PC-9 (cell line): ENCODE data around the gene PARP8. TPM values are rescaled to one million over a fixed set of nuclear protein-coding genes. Genes with fewer than 3 reads are reported as not detected.

Experiments used
- BruUV-seq: library from RNA; stranded (reverse); fragments of 400-500 nt; replicated peaks from 2 replicates; lab custom pipeline; 2021; lab: Mats Ljungman, UMichigan
- CTCF ChIA-PET: fragments of 300-600 bp; sonication (Branson Sonifier 250); formaldehyde crosslinking; loops from one replicate; lab custom pipeline; 2022; ENCODE audit warnings: antibody characterized with exemption; lab: Charles Lee
- POLR2A ChIA-PET: fragments of 300-600 bp; sonication (Branson Sonifier 250); formaldehyde crosslinking; loops from one replicate; lab custom pipeline; 2022; ENCODE audit warnings: antibody characterized with exemption; ENCODE audit not compliant: unreplicated experiment; lab: Charles Lee
- DNase-seq, 2 experiments: peaks; one replicate each; pipeline versions ENCODE4 v3.0.0 to v3.0.0-alpha.2; 2015 to 2022; ENCODE audit warnings: mixed read lengths in 1 of 2
- H2AFZ ChIP-seq: fragments of 200-600 bp; sonication (generic); 2 replicates; pipeline ENCODE4 v1.8.1; 2017; ENCODE audit warnings: antibody characterized with exemption
- H3F3A ChIP-seq: fragments of 200-600 bp; sonication (generic); 2 replicates; pipeline ENCODE4 v1.8.1; 2017; ENCODE audit warnings: antibody characterized with exemption, mild to moderate bottlenecking, low read depth; ENCODE audit not compliant: insufficient read depth
- H3K27ac ChIP-seq: fragments of 200-600 bp; sonication (generic); 2 replicates; pipeline ENCODE4 v1.6.1; 2016; ENCODE audit warnings: mixed run types
- H3K27me3 ChIP-seq: fragments of 200-600 bp; sonication (generic); 2 replicates; pipeline ENCODE4 v1.6.1; 2016; ENCODE audit warnings: low read depth, mixed run types; ENCODE audit not compliant: insufficient read depth
- H3K36me3 ChIP-seq: fragments of 200-600 bp; sonication (generic); 2 replicates; pipeline ENCODE4 v1.6.1; 2016; ENCODE audit warnings: low read depth, mixed run types
- H3K4me1 ChIP-seq: fragments of 200-600 bp; sonication (generic); replicated peaks from 2 replicates; pipeline ENCODE4 v1.6.1; 2016; ENCODE audit warnings: mixed run types; ENCODE audit not compliant: insufficient read depth
- H3K4me2 ChIP-seq: fragments of 200-600 bp; sonication (generic); 2 replicates; pipeline ENCODE4 v1.6.1; 2017; ENCODE audit warnings: mixed run types
- H3K4me3 ChIP-seq: fragments of 200-600 bp; sonication (generic); 2 replicates; pipeline ENCODE4 v1.6.1; 2016; ENCODE audit warnings: mixed run types
- H3K79me2 ChIP-seq: fragments of 200-600 bp; sonication (generic); 2 replicates; pipeline ENCODE4 v1.6.1; 2017; ENCODE audit warnings: low read depth, mixed run types
- H3K9me2 ChIP-seq: fragments of 200-600 bp; sonication (generic); 2 replicates; pipeline ENCODE4 v1.8.1; 2017; ENCODE audit warnings: mild to moderate bottlenecking; ENCODE audit not compliant: insufficient read depth
- H3K9me3 ChIP-seq: fragments of 200-600 bp; sonication (generic); 2 replicates; pipeline ENCODE4 v1.8.1; 2016; ENCODE audit warnings: low read depth; ENCODE audit not compliant: insufficient read depth
- H4K20me1 ChIP-seq: fragments of 200-600 bp; sonication (generic); 2 replicates; pipeline ENCODE4 v1.8.1; 2017; ENCODE audit not compliant: insufficient read depth
- CTCF ChIP-seq: fragments of 200-600 bp; sonication (generic); conservative IDR thresholded peaks from 2 replicates; pipeline ENCODE4 v1.6.1; 2017; ENCODE audit warnings: mixed run types, antibody characterized with exemption, mild to moderate bottlenecking, moderate library complexity
- EZH2 ChIP-seq: fragments of 200-600 bp; sonication (generic); IDR thresholded peaks from 2 replicates; pipeline ENCODE4 v1.8.0; 2017; ENCODE audit warnings: antibody characterized with exemption, low read depth
- intact Hi-C: fragments of 100-400 bp; cut with micrococcal nuclease; formaldehyde crosslinking; loops from one replicate; pipeline ENCODE4 v1.10.0; 2022; ENCODE audit not compliant: unreplicated experiment
- total RNA-seq: library from RNA; stranded (reverse); gene quantifications from 2 replicates; pipeline ENCODE4 v1.2.3, GENCODE V29; 2021

Gene PARP8
- total RNA-seq, 1 experiment from 2014 or later = 17.6 TPM

DNA sequence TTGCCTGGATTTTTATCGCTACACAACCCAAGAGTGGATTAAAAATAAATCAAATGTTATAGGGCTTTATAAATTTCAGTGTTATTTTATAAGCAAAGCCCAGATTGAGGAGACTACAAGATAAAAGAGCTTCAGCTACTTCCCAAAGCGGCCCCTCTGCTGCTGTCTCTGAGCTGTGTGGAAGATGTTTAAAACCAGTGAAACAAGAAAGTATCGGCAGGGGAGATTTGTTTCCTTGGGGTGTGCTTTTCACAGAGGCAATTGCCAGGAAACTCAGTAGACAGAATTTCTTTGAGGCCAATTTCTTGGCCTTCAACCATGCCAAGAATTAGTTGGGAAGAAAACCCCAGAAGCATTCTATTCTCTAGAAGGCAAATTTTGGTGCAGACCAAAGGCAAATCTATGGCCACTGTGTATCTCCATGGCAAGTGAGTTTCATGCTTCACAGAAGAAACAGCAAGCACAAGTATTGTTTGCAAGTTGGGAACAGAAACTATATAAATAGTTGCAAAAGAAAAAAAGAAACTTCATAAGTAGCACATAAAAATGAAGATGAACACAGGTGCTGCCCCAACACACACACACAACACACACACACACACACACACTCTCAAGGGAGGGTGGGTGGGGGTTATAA is 197.2 kb downstream of the PARP8 start:
- H3K36me3 ChIP-seq = no peaks in the 10 kb centered on the region
- no peak overlapping the region for H3K27ac ChIP-seq
- no peaks in the 10 kb centered on the region for H3K27me3 ChIP-seq
- no peak overlapping the region for H2AFZ ChIP-seq
- intact Hi-C loops = no loop called here
- no peak for DNase-seq
- POLR2A ChIA-PET = no interaction called here
- no TSS peak for BruUV-seq
- no peak overlapping the region for H3K4me3 ChIP-seq
- no peaks in the 10 kb centered on the region for H3K4me1 ChIP-seq
- H3K4me2 ChIP-seq = no peak overlapping the region
- TF ChIP-seq EZH2 (no peak), CTCF (no peak)
- no peaks in the 10 kb centered on the region for H3K79me2 ChIP-seq
- CTCF ChIA-PET = no interaction called here
- H3K9me2 ChIP-seq = no peaks in the 10 kb centered on the region
- no peaks in the 10 kb centered on the region for H3F3A ChIP-seq
- H4K20me1 ChIP-seq = no peaks in the 10 kb centered on the region
- no peaks in the 10 kb centered on the region for H3K9me3 ChIP-seq

DNA sequence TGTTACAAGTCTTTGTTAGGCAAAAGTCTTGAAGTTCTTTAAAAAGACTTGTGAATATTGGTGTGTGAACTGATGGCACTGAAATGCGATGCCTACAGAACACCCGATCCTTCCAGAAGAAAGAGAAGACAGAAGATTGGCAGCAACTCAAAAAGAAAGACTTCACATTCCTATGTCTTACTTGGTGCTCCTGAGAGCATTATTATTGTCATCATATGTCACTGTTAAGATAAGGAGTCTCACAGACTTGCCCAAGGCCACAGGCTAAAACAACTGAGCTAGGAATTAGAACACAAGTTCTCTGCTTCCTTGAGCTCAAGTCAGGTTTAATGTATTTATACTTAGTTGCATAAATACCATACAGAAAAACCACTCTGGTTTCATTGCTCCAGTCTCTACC is 198.0 kb downstream of the PARP8 start:
- H3K79me2 ChIP-seq = no peaks in the 10 kb centered on the region
- H4K20me1 ChIP-seq = no peaks in the 10 kb centered on the region
- no peaks in the 10 kb centered on the region for H3K27me3 ChIP-seq
- H3K27ac ChIP-seq = no peak overlapping the region
- no peaks in the 10 kb centered on the region for H3K4me1 ChIP-seq
- H3K4me3 ChIP-seq = no peak overlapping the region
- DNase-seq = no peak
- ChIA-PET CTCF (no interaction called here), POLR2A (no interaction called here)
- no peaks in the 10 kb centered on the region for H3F3A ChIP-seq
- BruUV-seq = no TSS peak
- TF ChIP-seq CTCF (no peak), EZH2 (no peak)
- H3K4me2 ChIP-seq = no peak overlapping the region
- H3K36me3 ChIP-seq = no peaks in the 10 kb centered on the region
- no peak overlapping the region for H2AFZ ChIP-seq
- intact Hi-C loops = no loop called here
- no peaks in the 10 kb centered on the region for H3K9me3 ChIP-seq
- no peaks in the 10 kb centered on the region for H3K9me2 ChIP-seq

DNA sequence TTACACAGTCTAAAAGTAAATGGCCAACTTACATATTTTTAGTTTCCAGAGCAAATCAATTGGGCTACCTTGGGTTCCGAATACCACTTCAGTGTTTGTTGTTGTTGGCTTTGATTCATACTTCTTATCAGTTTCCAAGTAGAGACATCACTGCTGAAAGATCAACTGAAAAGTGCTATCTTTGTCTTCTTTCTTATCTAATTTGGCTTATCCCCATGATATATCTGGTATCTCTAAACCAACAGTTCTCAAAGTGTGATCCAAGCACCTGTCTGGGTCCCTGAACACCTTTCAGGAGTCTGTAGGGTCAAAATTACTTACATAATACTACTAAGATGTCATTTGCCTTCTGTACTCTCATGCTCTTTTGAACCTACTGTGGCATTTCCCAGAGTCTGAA is 200.0 kb downstream of the PARP8 start:
- no peak overlapping the region for H3K4me3 ChIP-seq
- no peak for DNase-seq
- H3K27me3 ChIP-seq = no peaks in the 10 kb centered on the region
- H3F3A ChIP-seq = no peaks in the 10 kb centered on the region
- H2AFZ ChIP-seq = no peak overlapping the region
- no peaks in the 10 kb centered on the region for H3K4me1 ChIP-seq
- no peak for TF ChIP-seq CTCF
- TF ChIP-seq EZH2 = no peak
- intact Hi-C loops = no loop called here
- ChIA-PET CTCF (no interaction called here), POLR2A (no interaction called here)
- H4K20me1 ChIP-seq = no peaks in the 10 kb centered on the region
- H3K27ac ChIP-seq = no peak overlapping the region
- no peaks in the 10 kb centered on the region for H3K9me2 ChIP-seq
- no peaks in the 10 kb centered on the region for H3K36me3 ChIP-seq
- no TSS peak for BruUV-seq
- no peaks in the 10 kb centered on the region for H3K9me3 ChIP-seq
- no peaks in the 10 kb centered on the region for H3K79me2 ChIP-seq
- H3K4me2 ChIP-seq = no peak overlapping the region
